Activated naive CD4-positive, alpha-beta T cell treated with anti-CD3 and anti-CD28 coated beads, Interleukin-2, amount 50 U/mL, for 24 hours (primary cell): Measurements from ENCODE around the gene PCDHGA2.
"Not testable (repeated sequence)": the region's sequence is repeated elsewhere in the genome, so short reads cannot be mapped to it uniquely, and the experiment has no call there.

Source experiments
- H3K27ac Mint-ChIP-seq: one replicate; pipeline ENCODE4 v1.8.0; 2021; ENCODE audit warnings: mild to moderate bottlenecking, mixed read lengths
- H3K27me3 Mint-ChIP-seq: one replicate; pipeline ENCODE4 v1.8.0; 2021; ENCODE audit warnings: mixed read lengths
- H3K36me3 Mint-ChIP-seq: one replicate; pipeline ENCODE4 v1.8.0; 2021; ENCODE audit warnings: mixed read lengths
- H3K4me1 Mint-ChIP-seq: one replicate; pipeline ENCODE4 v1.8.0; 2021; ENCODE audit warnings: mixed read lengths
- H3K4me3 Mint-ChIP-seq: one replicate; pipeline ENCODE4 v1.8.0; 2021; ENCODE audit warnings: mild to moderate bottlenecking, mixed read lengths
- H3K9me3 Mint-ChIP-seq: one replicate; pipeline ENCODE4 v1.8.0; 2021; ENCODE audit warnings: mixed read lengths

Gene PCDHGA2

DNA sequence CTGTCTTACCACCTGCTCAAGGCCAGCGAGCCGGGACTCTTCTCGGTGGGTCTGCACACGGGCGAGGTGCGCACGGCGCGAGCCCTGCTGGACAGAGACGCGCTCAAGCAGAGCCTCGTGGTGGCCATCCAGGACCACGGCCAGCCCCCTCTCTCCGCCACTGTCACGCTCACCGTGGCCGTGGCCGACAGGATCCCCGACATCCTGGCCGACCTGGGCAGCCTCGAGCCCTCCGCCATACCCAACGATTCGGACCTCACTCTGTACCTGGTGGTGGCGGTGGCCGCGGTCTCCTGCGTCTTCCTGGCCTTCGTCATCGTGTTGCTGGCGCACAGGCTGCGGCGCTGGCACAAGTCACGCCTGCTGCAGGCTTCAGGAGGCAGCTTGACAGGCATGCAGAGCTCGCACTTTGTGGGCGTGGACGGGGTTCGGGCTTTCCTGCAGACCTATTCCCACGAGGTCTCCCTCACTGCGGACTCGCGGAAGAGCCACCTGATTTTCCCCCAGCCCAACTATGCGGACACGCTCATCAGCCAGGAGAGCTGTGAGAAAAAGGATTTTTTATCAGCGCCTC is 2.3 kb downstream of the PCDHGA2 start:
- peaks cover 68% of the 10 kb centered on the region for H3K27me3 Mint-ChIP-seq

DNA sequence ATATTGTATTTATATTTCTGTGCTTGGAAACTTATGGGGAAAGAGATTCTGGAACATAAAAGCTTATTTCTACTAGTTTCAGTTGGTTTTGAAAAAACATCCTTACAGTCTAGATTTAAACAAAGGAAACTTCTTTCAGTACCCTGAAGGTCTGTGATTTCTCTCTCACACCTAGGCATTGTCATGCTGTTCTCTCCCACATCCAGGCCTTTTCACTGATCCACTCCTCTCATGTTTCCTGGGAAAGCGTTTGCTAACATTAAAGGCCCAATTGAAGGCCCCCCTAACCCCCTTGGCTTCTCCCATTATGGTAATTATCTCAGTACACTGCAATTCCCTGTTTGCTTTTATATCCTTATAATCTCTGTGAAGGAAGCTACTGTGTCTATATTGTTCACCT is 4.2 kb downstream of the PCDHGA2 start:
- Mint-ChIP-seq H3K9me3 (peaks cover 38% of the 10 kb centered on the region), H3K27ac (no peak overlapping the region), H3K36me3 (peaks cover 20% of the 10 kb centered on the region), H3K4me1 (no peaks in the 10 kb centered on the region), H3K27me3 (peaks cover 61% of the 10 kb centered on the region), H3K4me3 (no peak overlapping the region)

More for the DNA sequence above, 2.3 kb downstream of the PCDHGA2 start:
- H3K4me1 Mint-ChIP-seq, H3K4me3 Mint-ChIP-seq, H3K27ac Mint-ChIP-seq: not testable (repeated sequence)
- H3K36me3 Mint-ChIP-seq = peaks cover 27% of the 10 kb centered on the region
- H3K9me3 Mint-ChIP-seq = peaks cover 44% of the 10 kb centered on the region

DNA sequence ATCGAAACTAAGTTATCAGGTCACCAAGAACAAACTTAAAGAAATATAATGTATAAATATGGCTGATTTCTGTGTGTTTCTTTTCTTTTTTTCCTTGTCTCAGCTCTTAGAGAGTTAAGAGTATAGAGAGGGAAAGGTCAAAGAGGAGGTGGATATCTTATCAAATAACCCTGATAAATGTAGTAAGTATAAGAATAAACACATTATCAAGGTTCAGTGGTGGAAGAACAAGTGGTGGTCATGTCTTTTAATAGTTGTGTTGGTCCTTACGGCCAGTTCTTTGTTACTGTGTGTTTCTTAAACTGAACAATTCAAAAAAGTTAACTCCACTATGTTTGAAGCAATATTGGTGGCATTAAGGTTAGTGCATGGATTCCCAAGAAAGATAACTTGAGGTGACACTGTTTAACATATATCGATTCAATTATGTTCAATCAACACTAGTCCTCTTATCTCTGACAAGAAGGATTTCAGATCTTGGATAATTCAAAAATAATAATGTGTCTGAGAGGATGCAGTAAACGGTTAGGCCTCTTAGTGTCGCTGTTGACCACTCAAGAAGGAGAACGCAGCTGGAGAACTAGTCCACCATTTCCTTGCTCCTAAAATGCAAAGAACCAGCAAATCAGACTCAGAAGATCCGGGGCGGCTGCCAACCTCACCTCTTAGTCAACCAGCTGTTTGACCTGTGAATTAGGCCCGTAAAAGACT is 4.8 kb downstream of the PCDHGA2 start, which contains the start of gene PCDHGA3:
Gene PCDHGA3 (plus strand): TSS at position 588 of the 711 bp plus-strand sequence. CDS start 205 bp downstream, outside the sequence.
- Mint-ChIP-seq H3K9me3 (peaks cover 32% of the 10 kb centered on the region), H3K27me3 (peaks cover 58% of the 10 kb centered on the region), H3K4me1 (no peaks in the 10 kb centered on the region), H3K4me3 (no peak within 1 kb of the TSS), H3K27ac (no peak within 1 kb of the TSS), H3K36me3 (peaks cover 20% of the 10 kb centered on the region)

DNA sequence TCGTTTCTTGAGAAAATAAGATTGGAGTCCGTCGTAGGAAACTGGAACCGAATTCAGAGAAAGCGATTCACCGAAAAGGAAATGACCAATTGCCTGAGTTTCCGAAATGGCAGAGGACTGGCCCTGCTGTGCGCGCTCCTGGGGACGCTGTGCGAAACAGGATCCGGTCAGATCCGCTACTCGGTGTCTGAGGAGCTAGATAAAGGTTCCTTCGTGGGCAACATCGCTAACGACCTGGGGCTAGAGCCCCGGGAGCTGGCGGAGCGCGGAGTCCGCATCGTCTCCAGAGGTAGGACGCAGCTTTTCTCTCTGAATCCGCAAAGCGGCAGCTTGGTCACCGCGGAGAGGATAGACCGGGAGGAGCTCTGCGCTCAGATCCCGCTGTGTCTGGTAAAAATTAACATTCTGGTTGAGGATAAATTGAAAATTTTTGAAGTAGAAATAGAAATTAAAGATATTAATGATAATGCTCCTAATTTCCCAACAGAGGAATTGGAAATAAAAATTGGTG is 5.4 kb downstream of the PCDHGA2 start:
- H3K36me3 Mint-ChIP-seq = peaks cover 22% of the 10 kb centered on the region
- no peak overlapping the region for H3K4me3 Mint-ChIP-seq
- H3K4me1 Mint-ChIP-seq = no peaks in the 10 kb centered on the region
- H3K9me3 Mint-ChIP-seq = peaks cover 35% of the 10 kb centered on the region
- H3K27ac Mint-ChIP-seq = no peak overlapping the region
- H3K27me3 Mint-ChIP-seq = peaks cover 58% of the 10 kb centered on the region

DNA sequence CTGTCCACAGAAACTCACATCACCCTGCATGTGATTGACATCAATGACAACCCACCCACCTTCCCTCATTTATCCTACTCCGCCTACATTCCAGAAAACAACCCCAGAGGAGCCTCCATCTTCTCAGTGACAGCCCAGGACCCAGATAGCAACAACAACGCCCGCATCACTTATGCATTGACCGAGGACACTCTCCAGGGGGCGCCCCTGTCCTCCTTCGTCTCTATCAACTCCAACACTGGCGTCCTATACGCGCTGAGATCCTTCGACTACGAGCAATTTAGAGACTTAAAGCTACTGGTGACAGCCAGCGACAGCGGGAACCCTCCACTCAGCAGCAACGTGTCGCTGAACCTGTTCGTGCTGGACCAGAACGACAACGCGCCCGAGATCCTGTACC is 6.8 kb downstream of the PCDHGA2 start:
- Mint-ChIP-seq H3K4me1 (no peaks in the 10 kb centered on the region), H3K27me3 (peaks cover 63% of the 10 kb centered on the region), H3K27ac (no peak overlapping the region), H3K9me3 (peaks cover 33% of the 10 kb centered on the region), H3K4me3 (no peak overlapping the region), H3K36me3 (peaks cover 21% of the 10 kb centered on the region)

DNA sequence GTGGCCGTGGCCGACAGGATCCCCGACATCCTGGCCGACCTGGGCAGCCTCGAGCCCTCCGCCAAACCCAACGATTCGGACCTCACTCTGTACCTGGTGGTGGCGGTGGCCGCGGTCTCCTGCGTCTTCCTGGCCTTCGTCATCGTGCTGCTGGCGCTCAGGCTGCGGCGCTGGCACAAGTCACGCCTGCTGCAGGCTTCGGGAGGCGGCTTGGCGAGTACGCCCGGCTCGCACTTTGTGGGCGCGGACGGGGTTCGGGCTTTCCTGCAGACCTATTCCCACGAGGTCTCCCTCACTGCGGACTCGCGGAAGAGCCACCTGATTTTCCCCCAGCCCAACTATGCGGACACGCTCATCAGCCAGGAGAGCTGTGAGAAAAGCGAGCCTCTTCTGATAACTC is 7.5 kb downstream of the PCDHGA2 start:
- peaks cover 33% of the 10 kb centered on the region for H3K9me3 Mint-ChIP-seq
- H3K27ac Mint-ChIP-seq, H3K4me3 Mint-ChIP-seq, H3K4me1 Mint-ChIP-seq: not testable (repeated sequence)
- peaks cover 66% of the 10 kb centered on the region for H3K27me3 Mint-ChIP-seq
- peaks cover 20% of the 10 kb centered on the region for H3K36me3 Mint-ChIP-seq

DNA sequence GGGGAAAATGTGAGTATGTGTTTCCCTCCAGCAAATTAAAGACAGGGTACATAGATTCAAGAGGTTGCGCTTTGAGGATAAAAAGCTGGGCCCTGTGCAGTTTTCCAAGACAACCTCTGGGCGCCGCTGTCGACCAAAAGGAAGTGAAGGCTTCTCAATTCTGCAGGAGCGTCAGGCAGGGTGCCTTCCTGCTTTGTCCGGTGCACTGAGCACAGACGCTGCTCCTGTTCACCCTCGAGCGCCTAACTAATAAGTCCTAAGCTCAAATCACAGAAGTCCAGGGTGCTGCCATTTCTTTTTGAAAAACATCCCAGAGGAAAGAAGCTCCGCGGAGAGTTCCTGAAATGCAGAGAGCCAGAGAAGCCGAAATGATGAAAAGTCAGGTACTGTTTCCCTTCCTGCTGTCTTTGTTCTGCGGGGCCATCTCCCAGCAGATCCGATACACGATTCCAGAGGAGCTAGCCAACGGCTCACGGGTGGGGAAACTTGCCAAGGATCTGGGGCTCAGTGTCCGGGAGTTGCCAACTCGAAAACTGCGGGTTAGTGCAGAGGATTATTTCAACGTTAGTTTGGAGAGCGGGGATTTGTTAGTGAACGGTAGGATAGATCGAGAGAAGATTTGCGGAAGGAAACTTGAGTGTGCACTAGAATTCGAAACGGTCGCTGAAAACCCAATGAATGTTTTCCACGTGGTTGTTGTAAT is 11.5 kb downstream of the PCDHGA2 start, which contains the start of gene PCDHGB1:
Gene PCDHGB1 (plus strand): TSS at position 183 of the 703 bp plus-strand sequence. CDS start 162 bp downstream, at position 345.
- H3K9me3 Mint-ChIP-seq = peaks cover 31% of the 10 kb centered on the region
- H3K27me3 Mint-ChIP-seq = peaks cover 55% of the 10 kb centered on the region
- no peaks in the 10 kb centered on the region for H3K4me1 Mint-ChIP-seq
- peaks cover 18% of the 10 kb centered on the region for H3K36me3 Mint-ChIP-seq
- H3K27ac Mint-ChIP-seq = peak within 1 kb of the TSS; percentile 80
- no peak within 1 kb of the TSS for H3K4me3 Mint-ChIP-seq

DNA sequence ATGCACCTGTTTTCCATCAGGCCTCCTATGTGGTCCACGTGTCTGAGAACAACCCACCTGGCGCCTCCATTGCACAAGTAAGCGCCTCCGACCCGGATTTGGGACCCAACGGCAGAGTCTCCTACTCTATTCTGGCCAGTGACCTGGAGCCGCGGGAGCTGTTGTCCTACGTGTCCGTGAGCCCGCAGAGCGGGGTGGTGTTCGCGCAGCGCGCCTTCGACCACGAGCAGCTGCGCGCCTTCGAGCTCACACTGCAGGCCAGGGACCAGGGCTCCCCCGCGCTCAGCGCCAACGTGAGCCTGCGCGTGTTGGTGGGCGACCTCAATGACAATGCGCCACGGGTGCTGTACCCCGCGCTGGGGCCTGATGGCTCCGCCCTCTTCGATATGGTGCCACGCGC is 13.0 kb downstream of the PCDHGA2 start:
- Mint-ChIP-seq H3K27ac (no peak overlapping the region), H3K4me1 (no peaks in the 10 kb centered on the region), H3K27me3 (peaks cover 57% of the 10 kb centered on the region), H3K36me3 (peaks cover 13% of the 10 kb centered on the region), H3K4me3 (no peak overlapping the region), H3K9me3 (peaks cover 24% of the 10 kb centered on the region)

DNA sequence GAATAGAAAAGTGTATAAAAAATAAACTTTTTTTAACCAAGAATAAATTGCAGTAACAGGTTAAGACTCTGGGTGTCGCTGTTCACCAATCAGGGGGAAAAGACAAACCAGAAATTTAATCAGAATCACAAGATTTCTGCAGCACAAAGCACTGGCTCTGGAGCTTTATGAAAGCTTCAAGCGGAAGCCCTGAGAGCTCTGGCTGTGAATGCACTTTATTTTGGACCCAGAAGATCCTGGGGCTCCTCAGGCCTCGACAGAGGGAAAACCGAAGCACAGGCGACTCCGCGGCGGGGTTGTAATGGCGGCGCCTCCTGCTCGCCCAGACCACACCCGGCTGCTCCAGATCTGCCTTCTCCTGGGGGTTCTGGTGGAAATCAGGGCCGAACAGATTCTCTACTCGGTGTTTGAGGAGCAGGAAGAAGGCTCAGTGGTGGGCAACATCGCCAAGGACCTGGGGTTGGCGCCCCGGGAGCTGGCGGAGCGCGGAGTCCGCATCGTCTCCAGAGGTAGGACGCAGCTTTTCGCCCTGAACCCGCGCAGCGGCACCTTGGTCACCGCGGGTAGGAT is 16.4 kb downstream of the PCDHGA2 start, which contains the start of gene PCDHGA4:
Gene PCDHGA4 (plus strand): TSS at position 122 of the 570 bp plus-strand sequence. CDS start 87 bp downstream, at position 209.
- Mint-ChIP-seq H3K36me3 (peaks cover 12% of the 10 kb centered on the region), H3K4me3 (no peak within 1 kb of the TSS), H3K27ac (no peak within 1 kb of the TSS), H3K9me3 (peaks cover 21% of the 10 kb centered on the region), H3K4me1 (no peaks in the 10 kb centered on the region), H3K27me3 (peaks cover 60% of the 10 kb centered on the region)

DNA sequence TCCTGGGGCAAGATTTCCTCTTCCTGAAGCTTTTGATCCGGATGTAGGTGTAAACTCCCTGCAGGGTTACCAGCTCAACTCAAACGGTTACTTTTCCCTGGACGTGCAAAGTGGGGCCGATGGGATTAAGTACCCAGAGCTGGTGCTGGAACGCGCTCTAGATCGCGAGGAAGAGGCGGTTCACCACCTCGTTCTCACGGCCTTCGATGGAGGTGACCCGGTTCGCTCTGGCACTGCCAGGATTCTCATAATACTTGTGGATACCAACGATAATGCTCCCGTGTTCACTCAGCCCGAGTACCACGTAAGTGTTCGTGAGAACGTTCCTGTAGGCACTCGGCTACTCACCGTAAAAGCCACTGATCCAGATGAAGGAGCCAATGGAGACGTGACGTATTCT is 17.1 kb downstream of the PCDHGA2 start:
- Mint-ChIP-seq H3K4me1 (no peaks in the 10 kb centered on the region), H3K9me3 (peaks cover 17% of the 10 kb centered on the region), H3K4me3 (no peak overlapping the region), H3K36me3 (peaks cover 14% of the 10 kb centered on the region), H3K27ac (no peak overlapping the region), H3K27me3 (peaks cover 59% of the 10 kb centered on the region)

DNA sequence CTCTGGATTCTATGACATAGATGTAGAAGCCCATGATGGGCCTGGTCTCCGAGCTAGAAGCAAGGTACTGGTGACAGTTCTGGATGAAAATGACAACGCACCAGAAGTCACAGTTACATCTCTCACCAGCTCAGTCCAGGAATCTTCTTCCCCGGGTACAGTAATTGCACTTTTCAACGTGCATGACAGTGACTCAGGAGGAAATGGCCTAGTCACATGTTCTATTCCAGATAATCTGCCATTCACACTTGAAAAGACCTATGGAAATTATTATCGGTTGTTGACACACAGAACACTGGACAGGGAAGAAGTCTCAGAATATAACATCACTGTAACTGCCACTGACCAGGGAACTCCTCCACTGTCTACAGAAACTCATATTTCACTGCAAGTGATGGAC is 17.6 kb downstream of the PCDHGA2 start:
- H3K36me3 Mint-ChIP-seq = peaks cover 18% of the 10 kb centered on the region
- H3K4me3 Mint-ChIP-seq = no peak overlapping the region
- H3K9me3 Mint-ChIP-seq = peaks cover 17% of the 10 kb centered on the region
- H3K4me1 Mint-ChIP-seq = no peaks in the 10 kb centered on the region
- no peak overlapping the region for H3K27ac Mint-ChIP-seq
- peaks cover 59% of the 10 kb centered on the region for H3K27me3 Mint-ChIP-seq

DNA sequence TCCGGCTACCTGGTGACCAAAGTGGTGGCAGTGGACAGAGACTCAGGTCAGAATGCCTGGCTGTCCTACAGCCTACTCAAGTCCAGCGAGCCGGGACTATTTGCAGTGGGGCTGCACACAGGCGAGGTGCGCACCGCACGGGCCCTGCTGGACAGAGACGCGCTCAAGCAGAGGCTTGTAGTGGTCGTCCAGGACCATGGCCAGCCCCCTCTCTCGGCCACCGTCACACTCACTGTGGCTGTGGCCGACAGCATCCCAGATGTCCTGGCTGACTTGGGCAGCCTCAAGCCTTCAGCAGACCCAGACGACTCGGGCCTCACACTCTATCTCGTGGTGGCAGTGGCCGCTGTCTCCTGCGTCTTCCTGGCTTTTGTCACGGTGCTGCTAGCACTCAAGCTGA is 18.4 kb downstream of the PCDHGA2 start:
- H3K9me3 Mint-ChIP-seq = peaks cover 17% of the 10 kb centered on the region
- peaks cover 63% of the 10 kb centered on the region for H3K27me3 Mint-ChIP-seq
- H3K4me3 Mint-ChIP-seq = no peak overlapping the region
- no peaks in the 10 kb centered on the region for H3K4me1 Mint-ChIP-seq
- peaks cover 18% of the 10 kb centered on the region for H3K36me3 Mint-ChIP-seq
- H3K27ac Mint-ChIP-seq = no peak overlapping the region

DNA sequence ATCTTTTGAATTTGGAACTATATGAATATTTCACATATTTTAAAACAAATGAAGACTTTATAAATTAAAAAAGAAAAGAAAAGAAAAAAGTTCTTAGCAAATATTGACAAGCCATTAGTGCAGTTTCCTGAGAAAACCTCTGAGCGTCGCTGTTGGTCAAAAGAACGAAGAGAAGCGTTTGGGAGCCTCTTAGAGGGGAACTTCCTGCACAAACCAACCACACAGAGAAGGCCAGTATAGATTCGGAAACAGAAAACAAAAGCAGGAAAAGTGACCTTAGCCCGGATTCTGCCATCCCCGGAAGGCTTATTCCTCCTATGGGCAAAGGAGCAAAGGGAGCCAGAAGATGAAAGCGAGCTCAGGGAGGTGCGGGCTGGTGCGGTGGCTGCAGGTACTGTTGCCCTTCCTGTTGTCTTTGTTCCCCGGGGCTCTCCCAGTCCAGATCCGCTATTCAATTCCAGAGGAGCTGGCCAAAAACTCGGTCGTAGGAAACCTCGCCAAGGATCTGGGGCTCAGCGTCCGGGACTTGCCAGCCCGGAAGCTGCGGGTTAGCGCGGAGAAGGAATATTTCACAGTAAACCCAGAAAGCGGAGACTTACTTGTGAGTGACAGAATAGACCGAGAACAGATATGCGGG is 21.3 kb downstream of the PCDHGA2 start, which contains the start of gene PCDHGB2:
Gene PCDHGB2 (plus strand): TSS at position 205 of the 637 bp plus-strand sequence. CDS start 142 bp downstream, at position 347.
- peaks cover 24% of the 10 kb centered on the region for H3K36me3 Mint-ChIP-seq
- peaks cover 67% of the 10 kb centered on the region for H3K27me3 Mint-ChIP-seq
- no peaks in the 10 kb centered on the region for H3K4me1 Mint-ChIP-seq
- H3K4me3 Mint-ChIP-seq = peak within 1 kb of the TSS; percentile 81
- H3K27ac Mint-ChIP-seq = peak within 1 kb of the TSS; percentile 48
- H3K9me3 Mint-ChIP-seq = peaks cover 28% of the 10 kb centered on the region

DNA sequence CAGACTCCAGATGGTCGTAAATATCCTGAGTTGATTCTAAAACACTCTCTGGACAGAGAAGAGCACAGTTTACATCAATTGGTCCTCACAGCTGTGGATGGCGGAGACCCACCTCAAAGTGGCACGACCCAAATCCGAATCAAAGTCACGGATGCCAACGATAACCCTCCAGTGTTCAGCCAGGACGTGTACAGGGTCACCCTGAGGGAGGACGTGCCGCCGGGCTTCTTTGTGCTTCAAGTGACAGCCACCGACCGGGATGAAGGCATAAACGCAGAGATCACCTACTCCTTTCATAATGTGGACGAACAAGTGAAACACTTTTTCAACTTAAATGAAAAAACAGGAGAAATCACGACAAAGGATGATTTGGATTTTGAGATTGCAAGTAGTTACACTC is 22.1 kb downstream of the PCDHGA2 start:
- H3K9me3 Mint-ChIP-seq = peaks cover 28% of the 10 kb centered on the region
- H3K4me3 Mint-ChIP-seq = peak overlapping the region; percentile 15
- peaks cover 72% of the 10 kb centered on the region for H3K27me3 Mint-ChIP-seq
- H3K4me1 Mint-ChIP-seq = no peaks in the 10 kb centered on the region
- peaks cover 31% of the 10 kb centered on the region for H3K36me3 Mint-ChIP-seq
- H3K27ac Mint-ChIP-seq = no peak overlapping the region

DNA sequence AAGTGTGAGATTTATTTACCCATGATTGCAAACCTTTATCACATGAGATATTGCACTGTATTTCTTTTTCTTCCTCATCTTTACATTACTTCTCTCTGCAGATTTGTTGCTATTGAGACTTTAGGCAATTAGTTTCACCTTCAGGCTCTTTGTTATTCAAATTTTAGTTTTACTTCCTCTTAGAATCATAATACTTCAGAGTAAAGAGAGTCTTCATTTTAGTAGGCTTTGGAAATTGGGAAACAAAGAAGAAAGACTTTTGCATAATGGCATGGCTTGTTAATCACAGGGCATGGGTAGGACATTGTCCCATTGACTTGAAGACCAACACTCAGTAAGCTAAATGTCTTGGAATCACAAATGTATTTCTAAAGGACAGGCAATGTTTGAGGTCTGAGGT is 24.2 kb downstream of the PCDHGA2 start:
- Mint-ChIP-seq H3K36me3 (peaks cover 32% of the 10 kb centered on the region), H3K4me1 (no peaks in the 10 kb centered on the region), H3K9me3 (peaks cover 28% of the 10 kb centered on the region), H3K4me3 (no peak overlapping the region), H3K27ac (no peak overlapping the region), H3K27me3 (peaks cover 70% of the 10 kb centered on the region)
